GM21529 (cell line): ENCODE results near the gene NT5C3B.
"Not testable (repeated sequence)": the region's sequence is repeated elsewhere in the genome, so short reads cannot be mapped to it uniquely, and the experiment has no call there.

Source experiments
- ATAC-seq: cut with Tn5 transposase; IDR thresholded peaks from one replicate; pipeline ENCODE4 v1.9.1; 2021; ENCODE audit not compliant: unreplicated experiment

The NT5C3B gene

GRCh38 chr17:41785091-41785858 lies 50.8 kb downstream of the NT5C3B start:
- ATAC-seq: no peak

DNA sequence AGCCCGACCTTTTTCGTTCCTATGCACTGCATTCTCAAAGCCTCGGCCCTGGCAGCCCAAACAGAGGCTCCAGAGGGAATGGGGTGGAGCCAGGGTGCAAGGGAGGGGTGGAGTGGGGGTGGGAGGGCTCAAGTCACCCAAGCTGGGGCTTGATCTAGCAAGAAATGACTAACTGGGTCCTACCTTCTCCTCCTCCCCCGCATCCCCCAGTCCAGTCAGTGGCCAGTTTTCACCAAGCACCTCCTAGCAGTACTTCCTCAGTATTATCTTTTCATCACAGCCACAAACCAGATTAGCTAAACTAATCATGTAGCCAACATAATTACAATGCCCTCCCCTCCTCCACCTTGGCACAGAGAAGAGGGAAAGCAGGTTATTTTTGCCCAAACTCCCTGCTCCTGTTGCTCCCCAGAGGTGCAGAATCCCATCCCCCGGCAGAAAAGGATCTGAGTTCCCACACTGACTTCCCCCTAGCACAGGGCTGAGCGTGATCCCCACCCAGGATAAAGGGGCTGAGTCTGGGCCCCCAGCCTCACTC lies 51.8 kb downstream of the NT5C3B start:
- ATAC-seq: no peak

- ATAC-seq: no peak
Measured at GRCh38 chr17:41782142-41782541, 53.9 kb downstream of the NT5C3B start.

- ATAC-seq: no peak
Measured at GRCh38 chr17:41781404-41782110, 54.5 kb downstream of the NT5C3B start.

DNA sequence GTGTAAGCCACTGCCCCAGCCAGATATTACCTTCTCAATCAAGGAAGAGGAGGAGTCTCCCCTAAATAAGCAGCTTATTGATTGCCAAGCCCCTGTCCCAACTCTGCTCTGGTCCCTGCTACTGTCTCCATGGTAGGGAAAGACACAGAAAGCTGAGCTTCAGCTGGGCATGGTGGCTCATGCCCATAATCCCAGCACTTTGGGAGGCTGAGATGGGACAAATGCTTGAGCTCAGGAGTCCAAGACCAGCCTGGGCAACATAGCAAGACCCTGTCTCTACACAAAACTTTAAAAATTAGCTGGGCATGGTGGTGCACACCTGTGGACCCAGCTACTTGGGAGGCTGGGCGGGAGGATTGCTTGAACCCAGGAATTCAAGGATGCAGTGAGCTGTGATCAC lies 56.1 kb downstream of the NT5C3B start:
- ATAC-seq: no peak

DNA sequence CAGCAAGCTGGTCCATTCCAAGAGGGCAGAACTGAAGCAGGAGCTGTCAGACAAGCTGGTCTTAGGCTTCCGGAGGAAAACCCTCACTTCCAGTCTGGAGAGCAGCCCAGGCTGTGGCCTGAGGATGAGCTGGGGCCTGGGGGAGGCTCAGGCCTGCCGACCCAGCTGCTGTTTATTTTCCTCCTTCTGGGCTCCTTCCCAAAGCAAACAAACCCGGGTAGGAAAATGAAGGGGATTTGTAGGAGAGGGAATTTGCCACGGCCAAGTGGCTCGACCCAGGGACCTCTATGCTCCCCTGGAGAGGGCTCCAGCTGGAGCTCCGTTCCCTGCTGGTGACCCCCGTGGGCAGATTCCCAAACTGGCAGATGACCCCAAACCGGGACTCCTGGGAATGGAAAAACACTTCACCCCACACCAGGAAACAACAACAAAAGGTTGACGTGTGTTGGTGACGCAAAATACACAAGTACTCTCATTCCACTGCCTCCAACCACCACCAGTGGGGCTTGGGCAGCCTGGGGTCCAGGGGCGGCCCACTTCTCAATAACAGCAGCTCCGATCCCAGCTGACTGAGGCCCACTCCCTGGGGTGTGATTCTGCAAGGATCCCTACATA lies 58.4 kb downstream of the NT5C3B start:
- no peak for ATAC-seq

GRCh38 chr17:41777157-41777573 lies 58.9 kb downstream of the NT5C3B start:
- ATAC-seq: no peak

- not testable (repeated sequence) for ATAC-seq
Measured at GRCh38 chr17:41776262-41776900, 59.7 kb downstream of the NT5C3B start.

GRCh38 chr17:41775394-41776226 lies 60.4 kb downstream of the NT5C3B start:
- ATAC-seq: no peak
